Heart left ventricle (tissue), 16 donors: ENCODE data around the gene KIF1A. TPM values are rescaled to one million over a fixed set of nuclear protein-coding genes. Genes with fewer than 3 reads are reported as not detected.

Experiments
- ATAC-seq, 4 donors: fragments of 200-7000 bp; cut with Tn5 transposase; one replicate each; pipeline ENCODE4 v1.9.1; 2020 to 2022; ENCODE audit warnings: moderate library complexity in 4 of 4, mild to moderate bottlenecking in 3 of 4, moderate number of reproducible peaks in 1 of 4
- DNase-seq, 5 donors: peaks; one replicate each; pipeline ENCODE4 v3.0.0-alpha.2; 2020
- H3K27ac ChIP-seq, 12 donors: fragments of 200-600 bp; sonication (generic) in 4 of 12; one replicate each; pipeline versions ENCODE4 v1.5.0 to v1.8.0; 2016 to 2022; ENCODE audit warnings: mild to moderate bottlenecking in 2 of 12
- H3K27me3 ChIP-seq, 9 donors: fragments of 200-600 bp; sonication (generic) in 2 of 9; one replicate each; pipeline versions ENCODE4 v1.5.1 to v1.8.0; 2016 to 2022; ENCODE audit warnings: mild to moderate bottlenecking in 3 of 9
- H3K36me3 ChIP-seq, 9 donors: fragments of 200-600 bp; sonication (generic) in 2 of 9; one replicate each; pipeline versions ENCODE4 v1.5.0 to v1.8.0; 2018 to 2022; ENCODE audit warnings: mild to moderate bottlenecking in 2 of 9
- H3K4me1 ChIP-seq, 12 donors: fragments of 200-600 bp; sonication (generic) in 4 of 12; one replicate each; pipeline versions ENCODE4 v1.5.0 to v1.8.0; 2016 to 2022; ENCODE audit warnings: mild to moderate bottlenecking in 3 of 12
- H3K4me3 ChIP-seq, 12 donors: fragments of 200-600 bp; sonication (generic) in 4 of 12; one replicate each; pipeline versions ENCODE4 v1.5.0 to v1.8.0; 2017 to 2022; ENCODE audit warnings: mild to moderate bottlenecking in 9 of 12, moderate library complexity in 4 of 12
- H3K9me3 ChIP-seq, 12 donors: fragments of 200-600 bp; sonication (generic) in 4 of 12; one replicate each; pipeline versions ENCODE4 v1.5.0 to v1.8.0; 2016 to 2022; ENCODE audit warnings: mild to moderate bottlenecking in 1 of 12
- CTCF ChIP-seq, 12 donors: fragments of 200-600 bp; sonication (generic) in 4 of 12; IDR thresholded peaks; one replicate each; pipeline versions ENCODE4 v1.5.0 to v1.8.0; 2018 to 2022; ENCODE audit warnings: antibody characterized with exemption in 12 of 12, mild to moderate bottlenecking in 5 of 12
- POLR2A ChIP-seq, 2 donors: fragments of 450-650 bp; IDR thresholded peaks; one replicate each; pipeline ENCODE4 v1.6.1; 2017; ENCODE audit warnings: antibody characterized with exemption in 2 of 2, mild to moderate bottlenecking in 2 of 2, moderate library complexity in 2 of 2
- WGBS, 4 donors: extraction: QIAGEN DNeasy Blood & Tissue Kit in 2 of 4; methylation state at CpG; one replicate each; pipeline versions ENCODE4 v1.1.5 to v1.1.7; 2013 to 2018; 5-methylcytosine and 5-hydroxymethylcytosine counted together
- intact Hi-C, 10 donors: fragments of 100-400 bp; cut with DNase I; formaldehyde crosslinking; loops; one replicate each; pipeline versions ENCODE4 v1.11.1 to v1.14.2; 2022
- polyA plus RNA-seq, 2 donors: library from polyadenylated mRNA; stranded (reverse); fragments of 200-250 nt; gene quantifications; one replicate each; pipeline ENCODE4 v1.2.3, GENCODE V29; 2013
- total RNA-seq, 9 donors: library from RNA; depleted of rRNA in 2 of 9; stranded (reverse); fragments of >200 nt in 2 of 9; fragmentation: NEBNext Ultra II Directional in 3 of 9; extraction: Animal tissue kit (Norgen Biotek cat#: 25700) in 3 of 9; gene quantifications; one replicate each; pipeline versions ENCODE4 v1.1.0 to v1.2.4, GENCODE V29; 2016 to 2023
- donor health status: ischemic (EF 13 %, LVEDD 7.1; RV severe dilation, severe dysfunction).
- donor health status: healthy with polysubstance abuse.
- donor health status: DM: no; HTN: yes; CAD: no.
- donor health status: DM: no; HTN: no; CAD: no.
- donor health status: ischemic (EF 25% LVEDD 6.9; RV normal size, moderate dysfunction).
- donor health status: ischemic (EF 25% LVEDD 5.7; RV mildly dilated, moderate dysfunction).
- donor health status: healthy.
- donor health status: DM: yes; HTN: yes; CAD: no.
- donor health status: ischemic (EF 35%, LVEDD 5.7; RV mildly dilated, moderate dysfunction).
- donor health status: nonischemic (EF 11% LVEDD 7.7; RV severe dilation, severe dysfunction).
- donor health status: DM: yes; HTN: yes; CAD: no.
- donor health status: PGD.
- donor health status: ischemic (EF 29% LVEDD 5.4; RV normal size, mild dysfunction).
- donor health status: nonischemic (EF 23%, LVEDD 6.1; RV moderate dilation, normal function).

KIF1A gene
- total and polyA plus RNA-seq, 11 donors: 0.76 to 25.8 (median 2.7) TPM

GRCh38 chr2:240749516-240749915 lies 70.5 kb downstream of the KIF1A start:
- H3K4me3 ChIP-seq: no peak overlapping the region
- TF ChIP-seq CTCF (IDR thresholded peaks at IDR 0.05) (no peak), POLR2A (IDR thresholded peaks at IDR 0.05) (no peak)
- no peak for ATAC-seq
- no peak overlapping the region for H3K27ac ChIP-seq
- no peak for DNase-seq
- no peaks in the 10 kb centered on the region for H3K36me3 ChIP-seq
- intact Hi-C loops: no loop called here
- H3K27me3 ChIP-seq: peaks cover 0 to 4% (median 0%) of the 10 kb centered on the region in 9 donors
- WGBS, 4 donors: 59 to 79% (median 69%) methylated on average over 7 of the region's 7 CpGs
- no peaks in the 10 kb centered on the region for H3K4me1 ChIP-seq
- H3K9me3 ChIP-seq: no peaks in the 10 kb centered on the region

DNA sequence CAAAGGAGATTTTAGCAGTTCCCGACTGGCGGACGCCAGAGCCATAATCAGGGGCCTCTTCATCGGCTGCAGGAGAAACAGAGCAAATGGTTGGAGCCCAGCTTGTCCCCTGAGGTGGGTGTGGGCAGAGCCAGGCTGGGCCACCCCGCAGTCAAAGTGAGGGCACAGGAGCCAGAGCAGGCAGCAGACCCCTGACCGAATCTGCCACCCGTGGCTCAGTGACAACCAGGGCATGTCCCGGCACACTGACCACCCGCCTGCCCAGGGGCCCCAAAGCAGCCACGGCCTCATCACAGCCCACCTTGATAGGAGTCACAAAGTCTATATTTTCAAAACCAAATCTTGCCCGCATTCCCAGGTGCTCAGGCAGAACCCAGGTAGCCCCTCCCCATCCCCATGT lies 72.8 kb downstream of the KIF1A start:
- intact Hi-C loops: no loop called here
- no peaks in the 10 kb centered on the region for H3K4me1 ChIP-seq
- H3K36me3 ChIP-seq: no peaks in the 10 kb centered on the region
- no peaks in the 10 kb centered on the region for H3K9me3 ChIP-seq
- H3K4me3 ChIP-seq: no peak overlapping the region
- TF ChIP-seq POLR2A (IDR thresholded peaks at IDR 0.05) (no peak), CTCF (IDR thresholded peaks at IDR 0.05) (no peak)
- peaks cover 0 to 4% (median 0%) of the 10 kb centered on the region in 9 donors for H3K27me3 ChIP-seq
- ATAC-seq (no peak), DNase-seq (no peak)
- H3K27ac ChIP-seq: no peak overlapping the region
- 89 to 95% (median 91%) methylated on average over 9 to 11 of the region's 11 CpGs for WGBS, 4 donors

DNA sequence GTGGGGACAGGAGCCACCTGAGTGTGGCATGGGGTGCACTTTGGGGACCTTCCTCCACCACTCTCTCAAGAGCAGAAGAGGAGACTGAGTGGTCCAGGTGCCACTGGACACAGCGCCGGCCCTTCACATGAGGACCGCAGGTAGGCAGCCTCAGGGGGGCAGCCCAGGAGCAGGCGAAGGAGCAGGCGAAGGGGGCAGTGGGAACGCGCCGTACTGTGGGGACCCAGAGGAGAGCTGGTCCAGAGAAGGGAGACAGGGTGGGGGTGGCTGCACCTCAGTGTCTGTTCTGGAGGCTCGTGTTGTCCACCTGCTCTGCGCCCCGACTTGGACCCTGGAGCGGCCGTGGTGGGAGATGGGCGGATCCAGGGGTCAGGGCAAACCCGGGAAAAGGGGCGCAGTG lies 73.3 kb downstream of the KIF1A start:
- no peaks in the 10 kb centered on the region for H3K36me3 ChIP-seq
- TF ChIP-seq POLR2A (IDR thresholded peaks at IDR 0.05) (no peak), CTCF (IDR thresholded peaks at IDR 0.05) (no peak)
- intact Hi-C loops: no loop called here
- WGBS, 4 donors: 93 to 96% (median 95%) methylated on average over 16 of the region's 16 CpGs
- H3K27ac ChIP-seq: no peak overlapping the region
- H3K4me3 ChIP-seq: no peak overlapping the region
- no peaks in the 10 kb centered on the region for H3K4me1 ChIP-seq
- ATAC-seq: no peak
- no peaks in the 10 kb centered on the region for H3K9me3 ChIP-seq
- H3K27me3 ChIP-seq: peaks cover 0 to 4% (median 0%) of the 10 kb centered on the region in 9 donors
- DNase-seq: no peak

DNA sequence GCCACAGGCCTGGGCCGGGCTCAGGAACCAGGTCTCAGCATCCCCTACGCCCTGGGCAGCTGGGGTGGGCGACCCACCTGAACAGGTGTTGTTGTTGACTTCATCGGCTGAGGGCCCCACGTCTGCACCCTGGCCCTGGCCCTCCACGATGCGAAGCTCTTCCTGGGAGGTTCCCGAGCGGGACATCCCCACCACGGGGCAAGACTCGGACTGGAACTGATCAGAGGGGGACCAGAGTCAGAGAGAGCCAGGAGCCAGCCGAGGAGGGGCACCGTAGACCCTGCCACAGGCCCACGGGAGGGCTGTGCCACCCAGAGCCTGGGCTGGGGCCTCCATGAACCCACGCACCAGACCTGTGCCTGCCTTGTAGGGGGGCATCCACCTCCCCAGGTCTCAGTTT lies 74.1 kb downstream of the KIF1A start:
- Histone ChIP-seq H3K9me3 (no peaks in the 10 kb centered on the region), H3K27me3 (peaks cover 0 to 4% (median 0%) of the 10 kb centered on the region in 9 donors), H3K27ac (no peak overlapping the region), H3K4me3 (no peak overlapping the region), H3K36me3 (no peaks in the 10 kb centered on the region), H3K4me1 (no peaks in the 10 kb centered on the region)
- ATAC-seq: no peak
- no peak for TF ChIP-seq CTCF (IDR thresholded peaks at IDR 0.05)
- TF ChIP-seq POLR2A (IDR thresholded peaks at IDR 0.05): no peak
- no peak for DNase-seq
- intact Hi-C loops: no loop called here
- 87 to 89% (median 88%) methylated on average over 7 to 15 of the region's 15 CpGs for WGBS, 4 donors
